Measurements from ENCODE around the gene RIMKLA.

DNA sequence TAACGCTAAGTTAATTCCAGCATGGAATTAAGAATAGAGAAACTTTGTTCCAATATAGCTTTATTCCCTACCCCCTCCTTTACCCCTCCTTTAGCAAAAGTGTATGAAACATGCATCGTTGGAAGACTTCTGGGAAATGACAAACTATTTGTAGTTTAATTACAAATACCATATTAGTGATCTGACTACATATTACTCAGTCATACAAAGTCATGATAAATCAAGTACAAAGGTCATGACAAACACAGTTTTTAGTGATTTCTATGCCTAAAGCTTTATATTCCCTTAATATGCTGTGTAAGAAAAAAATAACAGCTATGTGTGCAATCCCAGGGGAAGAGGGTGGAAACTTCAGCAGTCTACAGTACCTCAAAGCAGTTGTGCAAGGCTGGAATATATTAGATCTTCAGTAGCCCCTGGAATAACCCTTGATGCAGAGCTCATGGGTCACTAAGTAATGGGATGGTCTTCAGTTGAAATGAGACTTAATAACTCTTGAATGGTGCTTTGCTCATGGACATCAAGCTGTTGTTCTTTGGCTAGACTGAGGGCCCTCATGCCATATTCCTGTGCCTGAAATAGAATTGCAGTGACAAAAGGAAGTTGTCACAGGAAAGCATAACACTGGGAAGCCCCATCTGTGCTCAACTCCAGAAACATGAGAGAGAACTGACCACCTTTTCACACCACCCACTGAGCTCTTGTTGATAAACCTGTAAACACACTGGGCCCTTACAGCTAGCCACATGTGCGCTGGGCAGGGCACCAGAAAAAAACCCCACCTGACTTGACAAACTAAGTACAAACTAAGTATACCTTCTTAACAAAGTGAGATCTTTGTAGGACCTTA is 49.9 kb downstream of the RIMKLA start:
- no peak for TF ChIP-seq POLR2A (IDR thresholded peaks at IDR 0.05; ENCODE audit: low read depth, low read length)
- TF ChIP-seq, protein P1, sequence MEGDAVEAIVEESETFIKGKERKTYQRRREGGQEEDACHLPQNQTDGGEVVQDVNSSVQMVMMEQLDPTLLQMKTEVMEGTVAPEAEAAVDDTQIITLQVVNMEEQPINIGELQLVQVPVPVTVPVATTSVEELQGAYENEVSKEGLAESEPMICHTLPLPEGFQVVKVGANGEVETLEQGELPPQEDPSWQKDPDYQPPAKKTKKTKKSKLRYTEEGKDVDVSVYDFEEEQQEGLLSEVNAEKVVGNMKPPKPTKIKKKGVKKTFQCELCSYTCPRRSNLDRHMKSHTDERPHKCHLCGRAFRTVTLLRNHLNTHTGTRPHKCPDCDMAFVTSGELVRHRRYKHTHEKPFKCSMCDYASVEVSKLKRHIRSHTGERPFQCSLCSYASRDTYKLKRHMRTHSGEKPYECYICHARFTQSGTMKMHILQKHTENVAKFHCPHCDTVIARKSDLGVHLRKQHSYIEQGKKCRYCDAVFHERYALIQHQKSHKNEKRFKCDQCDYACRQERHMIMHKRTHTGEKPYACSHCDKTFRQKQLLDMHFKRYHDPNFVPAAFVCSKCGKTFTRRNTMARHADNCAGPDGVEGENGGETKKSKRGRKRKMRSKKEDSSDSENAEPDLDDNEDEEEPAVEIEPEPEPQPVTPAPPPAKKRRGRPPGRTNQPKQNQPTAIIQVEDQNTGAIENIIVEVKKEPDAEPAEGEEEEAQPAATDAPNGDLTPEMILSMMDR (IDR thresholded peaks at IDR 0.05; ENCODE audit: extremely low read depth in 1 of 2, insufficient read depth in 1 of 2, low read depth in 1 of 2, low read length in 2 of 2) = no peak
- no peak for TF ChIP-seq EZH2 (IDR thresholded peaks at IDR 0.05; ENCODE audit: borderline replicate concordance, low read depth, low read length, severe bottlenecking)
- TF ChIP-seq MYC (IDR thresholded peaks at IDR 0.05; ENCODE audit: low read depth, low read length) = no peak
- TF ChIP-seq POLR2AphosphoS5 (IDR thresholded peaks at IDR 0.05; ENCODE audit: insufficient read depth, low read depth, low read length) = no peak
- no peak for TF ChIP-seq FOS (IDR thresholded peaks at IDR 0.05; ENCODE audit: borderline replicate concordance, insufficient read depth, low read length)
- TF ChIP-seq, protein P2, sequence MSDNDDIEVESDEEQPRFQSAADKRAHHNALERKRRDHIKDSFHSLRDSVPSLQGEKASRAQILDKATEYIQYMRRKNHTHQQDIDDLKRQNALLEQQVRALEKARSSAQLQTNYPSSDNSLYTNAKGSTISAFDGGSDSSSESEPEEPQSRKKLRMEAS (IDR thresholded peaks at IDR 0.05; ENCODE audit: insufficient read depth, insufficient read length) = no peak
- TF ChIP-seq JUN (IDR thresholded peaks at IDR 0.05; ENCODE audit: borderline replicate concordance, insufficient read depth, insufficient read length, low read depth) = no peak
